Sigmoid colon (tissue), 4 donors: Measurements from ENCODE around the gene VGLL4.

ENCODE experiments used
- CTCF ChIP-seq, 4 experiments: fragments of 450-650 bp in 3 of 4; fragments of 200-600 bp in 1 of 4; IDR thresholded peaks; one replicate each; pipeline ENCODE4 v1.5.1; 2016 to 2019; ENCODE audit warnings: antibody characterized with exemption in 4 of 4, mild to moderate bottlenecking in 3 of 4, moderate library complexity in 2 of 4
- POLR2A ChIP-seq, 2 donors: fragments of 450-650 bp; IDR thresholded peaks; one replicate each; pipeline ENCODE4 v1.6.1; 2016; ENCODE audit warnings: antibody characterized with exemption in 2 of 2, mild to moderate bottlenecking in 2 of 2, moderate library complexity in 2 of 2
- POLR2AphosphoS5 ChIP-seq, 4 donors: sonication (generic); formaldehyde crosslinking; IDR thresholded peaks; one replicate each; pipeline ENCODE4 v1.6.1; 2017; ENCODE audit warnings: antibody characterized with exemption in 4 of 4

DNA sequence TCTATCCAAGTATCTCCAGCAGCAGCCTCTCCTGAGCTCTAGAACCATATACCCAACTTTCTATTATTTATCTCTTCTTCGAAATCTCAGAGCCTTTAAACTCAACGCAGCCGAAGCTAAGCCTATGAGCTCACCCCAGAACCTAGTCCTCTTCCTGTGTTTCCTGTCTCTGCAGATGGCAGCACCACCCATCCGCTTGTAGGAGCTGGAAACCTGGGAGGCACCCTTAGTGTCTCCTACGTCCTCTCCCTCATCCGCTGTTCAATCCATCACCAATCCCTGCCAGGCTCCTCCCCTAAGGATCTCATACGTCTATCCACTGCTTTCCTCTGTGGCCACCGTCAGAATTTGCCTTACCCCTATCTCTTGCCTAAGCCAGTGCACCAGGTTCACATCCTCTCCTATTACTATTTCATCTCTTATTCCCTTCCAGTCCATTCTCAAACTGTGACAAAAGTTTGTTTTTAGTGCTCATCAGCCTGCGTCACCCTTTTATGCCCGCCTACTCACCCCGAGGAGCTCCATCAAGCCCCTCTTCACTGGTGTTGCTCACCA is 9.6 kb downstream of the VGLL4 start:
- TF ChIP-seq CTCF (IDR thresholded peaks at IDR 0.05) = no peak
- TF ChIP-seq POLR2A (IDR thresholded peaks at IDR 0.05) = no peak
- no peak for TF ChIP-seq POLR2AphosphoS5 (IDR thresholded peaks at IDR 0.05)
